OCI-LY7 (cell line): ENCODE measurements around the gene HIVEP3.

Source experiments
- EZH2phosphoT487 ChIP-seq: fragments of 200-600 bp; sonication (generic); IDR thresholded peaks from 2 replicates; pipeline ENCODE4 v1.6.1; 2018; ENCODE audit warnings: low read depth, borderline replicate concordance, mild to moderate bottlenecking, mixed run types, antibody characterized with exemption, low read length, moderate library complexity, mixed read lengths
- TF ChIP-seq, protein P1 (sequence below): fragments of 200-600 bp; sonication (generic); conservative IDR thresholded peaks from 2 replicates; pipeline ENCODE4 v1.5.1; 2014; ENCODE audit warnings: mild to moderate bottlenecking, antibody characterized with exemption, low read length, moderate library complexity, mixed read lengths

DNA sequence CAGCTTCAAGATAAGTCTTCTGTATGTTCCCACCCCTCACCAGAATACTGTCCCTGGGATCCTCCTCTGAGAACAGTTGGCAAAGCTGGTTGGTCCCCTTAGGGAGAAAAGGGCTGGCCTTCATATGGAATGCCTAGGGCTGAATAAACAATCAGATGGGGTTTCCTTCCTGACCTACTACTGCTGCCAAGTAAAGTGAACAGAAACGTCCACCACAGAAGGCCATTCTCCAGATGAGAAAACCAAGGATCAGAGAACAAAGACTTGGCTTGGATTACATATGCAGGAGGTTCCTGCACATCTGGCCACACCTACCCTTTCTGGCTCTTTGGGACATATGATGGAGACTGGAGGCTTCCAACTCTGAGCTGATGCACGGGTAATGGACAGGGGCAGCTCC lies 194.5 kb downstream of the HIVEP3 start:
- no peak for TF ChIP-seq EZH2phosphoT487
- TF ChIP-seq, protein P1, sequence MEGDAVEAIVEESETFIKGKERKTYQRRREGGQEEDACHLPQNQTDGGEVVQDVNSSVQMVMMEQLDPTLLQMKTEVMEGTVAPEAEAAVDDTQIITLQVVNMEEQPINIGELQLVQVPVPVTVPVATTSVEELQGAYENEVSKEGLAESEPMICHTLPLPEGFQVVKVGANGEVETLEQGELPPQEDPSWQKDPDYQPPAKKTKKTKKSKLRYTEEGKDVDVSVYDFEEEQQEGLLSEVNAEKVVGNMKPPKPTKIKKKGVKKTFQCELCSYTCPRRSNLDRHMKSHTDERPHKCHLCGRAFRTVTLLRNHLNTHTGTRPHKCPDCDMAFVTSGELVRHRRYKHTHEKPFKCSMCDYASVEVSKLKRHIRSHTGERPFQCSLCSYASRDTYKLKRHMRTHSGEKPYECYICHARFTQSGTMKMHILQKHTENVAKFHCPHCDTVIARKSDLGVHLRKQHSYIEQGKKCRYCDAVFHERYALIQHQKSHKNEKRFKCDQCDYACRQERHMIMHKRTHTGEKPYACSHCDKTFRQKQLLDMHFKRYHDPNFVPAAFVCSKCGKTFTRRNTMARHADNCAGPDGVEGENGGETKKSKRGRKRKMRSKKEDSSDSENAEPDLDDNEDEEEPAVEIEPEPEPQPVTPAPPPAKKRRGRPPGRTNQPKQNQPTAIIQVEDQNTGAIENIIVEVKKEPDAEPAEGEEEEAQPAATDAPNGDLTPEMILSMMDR = no peak
